H1 (cell line): ENCODE data around the gene INPP5A. TPM values are rescaled to one million over a fixed set of nuclear protein-coding genes. Genes with fewer than 3 reads are reported as not detected.

ENCODE experiments used
- CTCF ChIA-PET: fragments of 300-600 bp; sonication (Branson Sonifier 250); formaldehyde crosslinking; loops from one replicate; lab custom pipeline; 2021; ENCODE audit not compliant: partially characterized antibody; lab: Charles Lee
- POLR2A ChIA-PET: fragments of 300-600 bp; sonication (Branson Sonifier 250); formaldehyde crosslinking; loops from one replicate; lab custom pipeline; 2021; ENCODE audit warnings: inconsistent platforms; ENCODE audit not compliant: partially characterized antibody; lab: Charles Lee
- DNase-seq, 2 experiments: peaks; one replicate each; pipeline versions ENCODE4 v3.0.0 to v3.0.0-alpha.2; 2010 to 2022; ENCODE audit warnings: low spot score in 2 of 2, low read depth in 1 of 2, mixed read lengths in 1 of 2
- FAIRE-seq: peaks from 2 replicates; lab custom pipeline; 2011; peaks lifted over from hg19 to GRCh38; lab: Jason Lieb, UNC
- H2AFZ ChIP-seq: 2 replicates; pipeline ENCODE4 v1.8.1; 2012; ENCODE audit warnings: low read length, inconsistent platforms
- H2AK5ac ChIP-seq: 2 replicates; pipeline ENCODE4 v1.6.1; 2013; ENCODE audit warnings: low read depth, low read length
- H2BK120ac ChIP-seq: replicated peaks from 2 replicates; pipeline ENCODE3; 2013; ENCODE audit warnings: low read depth, low read length, inconsistent platforms
- H2BK12ac ChIP-seq: 2 replicates; pipeline ENCODE4 v1.6.1; 2013; ENCODE audit warnings: low read depth, low read length
- H2BK15ac ChIP-seq: 2 replicates; pipeline ENCODE4 v1.6.1; 2013; ENCODE audit warnings: low read length
- H2BK20ac ChIP-seq: 2 replicates; pipeline ENCODE4 v1.6.1; 2013; ENCODE audit warnings: low read length
- H2BK5ac ChIP-seq: 2 replicates; pipeline ENCODE4 v1.6.1; 2013; ENCODE audit warnings: low read depth, low read length
- H3K14ac ChIP-seq: 2 replicates; pipeline ENCODE4 v1.6.1; 2013; ENCODE audit warnings: inconsistent platforms; ENCODE audit not compliant: insufficient read length
- H3K18ac ChIP-seq: 2 replicates; pipeline ENCODE4 v1.6.1; 2013; ENCODE audit warnings: low read length; ENCODE audit errors: extremely low read depth
- H3K23ac ChIP-seq: 2 replicates; pipeline ENCODE4 v1.6.1; 2013; ENCODE audit warnings: inconsistent platforms; ENCODE audit not compliant: insufficient read length
- H3K23me2 ChIP-seq: 2 replicates; pipeline ENCODE4 v1.6.1; 2013; ENCODE audit warnings: low read depth, low read length
- H3K27ac ChIP-seq: 2 replicates; pipeline ENCODE4 v1.6.1; 2011; ENCODE audit warnings: low read depth, low read length, inconsistent platforms
- H3K27me3 ChIP-seq, 4 experiments: replicated peaks in 1 of 4; 1 replicate in 1 of 4; 2 replicates in 3 of 4; pipeline versions ENCODE4 v1.6.1 to v1.8.1; 2011 to 2013; ENCODE audit warnings: low read length in 3 of 4, mild to moderate bottlenecking in 3 of 4, inconsistent platforms in 2 of 4, mixed read lengths in 2 of 4, moderate library complexity in 1 of 4; ENCODE audit not compliant: control insufficient read depth in 3 of 4, insufficient read depth in 3 of 4; ENCODE audit errors: extremely low read depth in 1 of 4
- H3K36me3 ChIP-seq, 4 experiments: 2 replicates each; pipeline versions ENCODE4 v1.6.1 to v1.8.1; 2011 to 2013; ENCODE audit warnings: mild to moderate bottlenecking in 4 of 4, low read length in 3 of 4, moderate library complexity in 2 of 4, control low read depth in 1 of 4, inconsistent platforms in 1 of 4; ENCODE audit not compliant: insufficient read depth in 4 of 4, control insufficient read depth in 2 of 4
- H3K4ac ChIP-seq: replicated peaks from 2 replicates; pipeline ENCODE3; 2013; ENCODE audit warnings: low read length, low read depth, mixed read lengths, inconsistent platforms; ENCODE audit not compliant: insufficient read length
- H3K4me1 ChIP-seq, 4 experiments: replicated peaks in 1 of 4; 1 replicate in 1 of 4; 2 replicates in 3 of 4; pipeline versions ENCODE4 v1.6.1 to v1.8.1; 2011 to 2013; ENCODE audit warnings: low read length in 3 of 4, inconsistent platforms in 2 of 4, mixed read lengths in 1 of 4; ENCODE audit not compliant: insufficient read depth in 4 of 4, control insufficient read depth in 3 of 4
- H3K4me2 ChIP-seq, 2 experiments: 2 replicates each; pipeline versions ENCODE4 v1.6.1 to v1.8.1; 2011 to 2013; ENCODE audit warnings: low read depth in 2 of 2, low read length in 2 of 2, control low read depth in 1 of 2, inconsistent platforms in 1 of 2, mild to moderate bottlenecking in 1 of 2; ENCODE audit not compliant: insufficient read depth in 1 of 2
- H3K4me3 ChIP-seq, 4 experiments: fragments of 200-600, 300-600 bp in 1 of 4; sonication (generic), shearing (Covaris generic), sonication (Bioruptor Twin) in 1 of 4; 2 replicates each; pipeline versions ENCODE4 v1.5.1 to v1.8.1; 2011 to 2016; ENCODE audit warnings: low read length in 4 of 4, low read depth in 3 of 4, control low read depth in 2 of 4, inconsistent platforms in 2 of 4, mild to moderate bottlenecking in 2 of 4, mixed read lengths in 1 of 4, moderate library complexity in 1 of 4; ENCODE audit not compliant: insufficient read depth in 2 of 4; ENCODE audit errors: extremely low read depth in 1 of 4
- H3K56ac ChIP-seq: replicated peaks from 2 replicates; pipeline ENCODE3; 2013; ENCODE audit warnings: low read depth, mild to moderate bottlenecking, mixed read lengths, low read length, inconsistent platforms; ENCODE audit not compliant: insufficient read length
- H3K79me1 ChIP-seq: 2 replicates; pipeline ENCODE4 v1.6.1; 2013; ENCODE audit warnings: low read depth, low read length, control low read depth
- H3K79me2 ChIP-seq, 2 experiments: 2 replicates each; pipeline versions ENCODE4 v1.6.1 to v1.8.1; 2012 to 2013; ENCODE audit warnings: low read length in 2 of 2, mild to moderate bottlenecking in 2 of 2, inconsistent platforms in 1 of 2; ENCODE audit not compliant: insufficient read depth in 2 of 2, control insufficient read depth in 1 of 2
- H3K9ac ChIP-seq, 4 experiments: replicated peaks in 1 of 4; 1 replicate in 1 of 4; 2 replicates in 3 of 4; pipeline versions ENCODE4 v1.6.1 to v1.8.1; 2011 to 2013; ENCODE audit warnings: low read depth in 3 of 4, low read length in 3 of 4, control low read depth in 2 of 4, mild to moderate bottlenecking in 2 of 4, moderate library complexity in 2 of 4, inconsistent platforms in 1 of 4; ENCODE audit errors: extremely low read depth in 1 of 4
- H3K9me3 ChIP-seq, 2 experiments: 2 replicates each; pipeline versions ENCODE4 v1.6.1 to v1.8.1; 2012 to 2013; ENCODE audit warnings: mild to moderate bottlenecking in 2 of 2, moderate library complexity in 2 of 2, control low read depth in 1 of 2, inconsistent platforms in 1 of 2, low read depth in 1 of 2, low read length in 1 of 2, mixed read lengths in 1 of 2; ENCODE audit not compliant: insufficient read depth in 2 of 2
- H4K20me1 ChIP-seq, 2 experiments: replicated peaks in 1 of 2; 2 replicates each; pipeline versions ENCODE3 to v1.8.1; 2011 to 2013; ENCODE audit warnings: inconsistent platforms in 2 of 2, low read length in 2 of 2, mild to moderate bottlenecking in 1 of 2; ENCODE audit not compliant: insufficient read depth in 2 of 2, control insufficient read depth in 1 of 2
- H4K5ac ChIP-seq: 2 replicates; pipeline ENCODE4 v1.6.1; 2013; ENCODE audit warnings: low read length, low read depth, mixed read lengths, inconsistent platforms; ENCODE audit not compliant: insufficient read length
- H4K8ac ChIP-seq: 2 replicates; pipeline ENCODE4 v1.8.0; 2013; ENCODE audit warnings: mild to moderate bottlenecking, moderate library complexity, low read length, inconsistent platforms; ENCODE audit not compliant: insufficient read depth; ENCODE audit errors: extremely low read depth
- H4K91ac ChIP-seq: replicated peaks from 2 replicates; pipeline ENCODE3; 2013; ENCODE audit warnings: low read length, mixed read lengths, inconsistent platforms; ENCODE audit not compliant: insufficient read length
- CBX5 ChIP-seq: fragments of 300-800, 300-1000 bp; sonication (generic); IDR thresholded peaks from 2 replicates; pipeline ENCODE4 v1.7.1; 2016; ENCODE audit warnings: antibody characterized with exemption, low read length, low read depth
- EZH2 ChIP-seq: fragments of 200-600 bp; sonication (generic); IDR thresholded peaks from 2 replicates; pipeline ENCODE4 v1.7.1; 2012; ENCODE audit warnings: low read depth, mild to moderate bottlenecking, moderate library complexity, low read length, inconsistent platforms; ENCODE audit not compliant: severe bottlenecking
- RAD21 ChIP-seq, 2 experiments: IDR thresholded peaks in 1 of 2; conservative IDR thresholded peaks in 1 of 2; 2 replicates each; pipeline ENCODE4 v1.6.1; 2011; ENCODE audit warnings: low read depth in 2 of 2, low read length in 2 of 2, improper control_type of control experiment in 1 of 2, inconsistent platforms in 1 of 2, mild to moderate bottlenecking in 1 of 2, moderate library complexity in 1 of 2
- SIN3A ChIP-seq, 2 experiments: IDR thresholded peaks in 1 of 2; conservative IDR thresholded peaks in 1 of 2; 2 replicates each; pipeline ENCODE4 v1.6.1; 2011 to 2012; ENCODE audit warnings: low read length in 2 of 2, improper control_type of control experiment in 1 of 2, low read depth in 1 of 2, mild to moderate bottlenecking in 1 of 2
- SP2 ChIP-seq: IDR thresholded peaks from 2 replicates; pipeline ENCODE4 v1.6.1; 2012; ENCODE audit warnings: mild to moderate bottlenecking, low read length, inconsistent platforms
- SP4 ChIP-seq: IDR thresholded peaks from 2 replicates; pipeline ENCODE4 v1.6.1; 2012; ENCODE audit warnings: low read length, inconsistent platforms
- YY1 ChIP-seq: IDR thresholded peaks from 2 replicates; pipeline ENCODE4 v1.6.1; 2011; ENCODE audit warnings: low read depth, mild to moderate bottlenecking, low read length
- WGBS, 2 experiments: shearing (Covaris generic) in 1 of 2; methylation state at CpG; one replicate each; pipeline versions ENCODE4 v1.1.6 to v1.1.7; 2013 to 2015; ENCODE audit warnings: low lambda C conversion rate in 2 of 2, mixed read lengths in 2 of 2, inconsistent platforms in 1 of 2, low coverage in 1 of 2, missing lambda C conversion rate in 1 of 2; ENCODE audit not compliant: insufficient replicate concordance in 2 of 2, insufficient coverage in 1 of 2, insufficient read length in 1 of 2; ENCODE audit errors: extremely low coverage in 1 of 2, missing lambda C conversion rate in 1 of 2; 5-methylcytosine and 5-hydroxymethylcytosine counted together
- polyA plus RNA-seq, 7 experiments: library from polyadenylated mRNA; depleted of rRNA in 3 of 7; stranded (reverse) in 5 of 7; unstranded in 2 of 7; fragments of >200 nt in 5 of 7; fragments of 200-250 nt in 2 of 7; gene quantifications; 1 replicate in 5 of 7; 2 replicates in 1 of 7; 4 replicates in 1 of 7; pipeline versions ENCODE4 v1.2.1 to v1.2.3, GENCODE V29; 2011 to 2013; ENCODE audit warnings: missing spikeins in 2 of 7, mixed read lengths in 2 of 7
- total RNA-seq: library from RNA; stranded (reverse); fragmentation: NEBNext Ultra II Directional; extraction: Animal tissue kit (Norgen Biotek cat#: 25700); gene quantifications from 2 replicates; pipeline ENCODE4 v1.2.1, GENCODE V29; 2021
- TF ChIP-seq, protein P1 (sequence below): IDR thresholded peaks from 2 replicates; pipeline ENCODE4 v1.6.1; 2012; ENCODE audit warnings: inconsistent platforms

INPP5A gene
- total and polyA plus RNA-seq, 2 of the 8 experiments (the other 6 are each of a cell fraction or from before 2014, with no cell fraction given) = 19.7 to 27.5 TPM

DNA sequence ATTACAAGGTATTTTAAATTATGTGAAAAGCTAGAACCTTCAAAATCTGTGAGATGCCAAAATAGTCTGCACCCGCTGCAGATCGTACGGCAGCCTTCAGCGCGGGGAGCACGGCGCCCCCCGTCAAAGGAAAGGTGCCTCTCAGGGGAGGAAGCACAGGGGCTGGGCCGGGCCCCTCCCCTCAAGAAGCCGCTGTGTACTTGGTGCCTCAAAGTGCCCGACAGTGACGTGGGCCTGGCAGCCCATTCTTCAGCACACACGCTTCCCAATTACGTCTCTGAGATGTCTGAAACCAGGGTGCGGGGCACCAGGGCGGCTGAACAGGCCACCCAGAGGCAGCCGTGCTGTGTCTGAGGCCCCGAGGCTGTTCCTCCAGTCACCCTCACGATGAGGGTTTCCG lies 116.1 kb downstream of the INPP5A start:
- Histone ChIP-seq H4K91ac (no peak overlapping the region), H3K79me1 (0 out of 2 replicates have a peak, but pooled peaks cover 2% of the 10 kb centered on the region), H3K23me2 (0 out of 2 replicates have a peak, but pooled peaks cover 2% of the 10 kb centered on the region), H2AK5ac (no peak overlapping the region), H2BK5ac (no peak overlapping the region), H4K5ac (no peak overlapping the region), H3K4ac (no peak overlapping the region), H3K9ac (no peak overlapping the region), H2BK12ac (no peak overlapping the region), H3K4me1 (no peaks in the 10 kb centered on the region; a peak in 1 of 7 replicates), H2AFZ (no peak overlapping the region), H3K27ac (no peak overlapping the region), H3K14ac (no peak overlapping the region), H3K23ac (no peak overlapping the region), H3K79me2 (no peaks in the 10 kb centered on the region), H2BK20ac (no peak overlapping the region), H3K18ac (no peak overlapping the region)
- WGBS, 2 experiments = 93% methylated on average over 20 of the region's 20 CpGs; no CpG with 5 or more reads in 1 of the 2 experiments
- FAIRE-seq (no peak), DNase-seq (no peak)
- TF ChIP-seq, protein P1, sequence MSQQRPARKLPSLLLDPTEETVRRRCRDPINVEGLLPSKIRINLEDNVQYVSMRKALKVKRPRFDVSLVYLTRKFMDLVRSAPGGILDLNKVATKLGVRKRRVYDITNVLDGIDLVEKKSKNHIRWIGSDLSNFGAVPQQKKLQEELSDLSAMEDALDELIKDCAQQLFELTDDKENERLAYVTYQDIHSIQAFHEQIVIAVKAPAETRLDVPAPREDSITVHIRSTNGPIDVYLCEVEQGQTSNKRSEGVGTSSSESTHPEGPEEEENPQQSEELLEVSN = no peak
- TF ChIP-seq RAD21 (IDR thresholded peaks at IDR 0.05 in 1 of 2, conservative IDR thresholded peaks at IDR 0.05 in 1 of 2; ENCODE audit: low read depth in 2 of 2, low read length in 2 of 2) = no peak
- TF ChIP-seq SP4 = no peak
- TF ChIP-seq SIN3A (conservative IDR thresholded peaks at IDR 0.05 in 1 of 2, IDR thresholded peaks at IDR 0.05 in 1 of 2; ENCODE audit: low read depth in 1 of 2, low read length in 2 of 2) = no peak
- no peak for TF ChIP-seq YY1
- TF ChIP-seq CBX5 = no peak
- TF ChIP-seq SP2 = no peak
- no peak for TF ChIP-seq EZH2
- TF ChIP-seq, all 59 proteins: peak for 0
- CTCF ChIA-PET = interaction anchor here (0.7 to 4.8 kb wide), 34 partner anchors 11 to 471 kb away, joined by 3 to 37 read pairs (median 4); no protein-coding TSS in a partner anchor
- no peak overlapping the region; the same call in 1 of the 2 replicates for H4K8ac ChIP-seq
- no peaks in the 10 kb centered on the region for H3K27me3 ChIP-seq
- no peaks in the 10 kb centered on the region for H3K9me3 ChIP-seq
- no peaks in the 10 kb centered on the region for H3K36me3 ChIP-seq
- no peak overlapping the region for H3K4me2 ChIP-seq
- no peak overlapping the region for H3K56ac ChIP-seq
- no peak overlapping the region for H2BK15ac ChIP-seq
- H2BK120ac ChIP-seq = no peak overlapping the region
- no peak overlapping the region for H3K4me3 ChIP-seq
- peaks cover 0 to 4% of the 10 kb centered on the region in 2 experiments for H4K20me1 ChIP-seq
- POLR2A ChIA-PET = no interaction called here
